Stimulated activated CD8-positive, alpha-beta memory T cell treated with anti-CD3 and anti-CD28 coated beads, Interleukin-4, amount 100 ng/mL, for 48 hours (primary cell): ENCODE data around the gene PIAS2.
A peak's percentile ranks its signal among the peaks of the same experiment; 100 is the strongest.
"Not testable (repeated sequence)": the region's sequence is repeated elsewhere in the genome, so short reads cannot be mapped to it uniquely, and the experiment has no call there.

Source experiments
- DNase-seq: peaks from one replicate; pipeline ENCODE4 v3.0.0-alpha.2; 2020

Gene PIAS2

DNA sequence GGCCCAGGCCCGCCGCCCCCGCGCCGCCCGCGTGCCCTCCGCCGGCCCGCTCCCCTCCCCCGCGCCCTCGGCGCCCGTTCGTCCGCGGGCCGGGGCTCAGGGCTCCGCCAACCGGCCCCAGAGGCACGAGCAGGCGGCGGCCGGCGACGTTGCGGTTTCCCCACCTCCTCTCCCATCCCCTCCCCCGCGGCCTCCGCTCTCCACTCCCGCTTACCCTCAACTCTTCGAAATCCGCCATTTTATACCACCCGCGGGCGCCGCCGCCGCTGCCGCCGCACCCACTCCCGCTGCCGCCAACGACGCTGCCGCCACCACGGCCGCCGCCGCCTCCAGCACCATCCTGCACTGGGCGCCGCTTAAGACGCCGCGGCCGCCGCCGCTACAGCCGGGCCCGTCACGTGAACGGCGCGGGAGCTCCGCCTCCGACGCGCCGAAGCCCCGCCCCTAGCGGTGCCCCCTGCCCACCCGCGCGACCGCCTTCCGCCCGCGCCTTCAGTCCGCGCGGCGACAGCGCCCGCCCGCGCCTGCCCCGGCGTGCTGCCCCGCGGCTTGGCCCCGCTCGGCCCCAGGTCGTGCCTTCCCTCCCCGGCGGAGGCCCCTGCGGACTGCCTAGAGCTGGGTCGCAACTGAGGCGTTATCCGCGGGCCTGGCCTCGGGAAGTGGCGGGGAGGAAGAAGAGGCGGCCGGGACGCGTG is at the start of gene PIAS2, which contains the start of gene KATNAL2:
TSS of gene PIAS2 (minus strand) at position 400 of the 695 bp plus-strand sequence. CDS start at position 238, 162 bp downstream.
TSS of gene KATNAL2 (plus strand) at position 495 of the 695 bp plus-strand sequence. CDS start 29,271 bp downstream, outside the sequence.
- DNase-seq = peak; percentile 81

DNA sequence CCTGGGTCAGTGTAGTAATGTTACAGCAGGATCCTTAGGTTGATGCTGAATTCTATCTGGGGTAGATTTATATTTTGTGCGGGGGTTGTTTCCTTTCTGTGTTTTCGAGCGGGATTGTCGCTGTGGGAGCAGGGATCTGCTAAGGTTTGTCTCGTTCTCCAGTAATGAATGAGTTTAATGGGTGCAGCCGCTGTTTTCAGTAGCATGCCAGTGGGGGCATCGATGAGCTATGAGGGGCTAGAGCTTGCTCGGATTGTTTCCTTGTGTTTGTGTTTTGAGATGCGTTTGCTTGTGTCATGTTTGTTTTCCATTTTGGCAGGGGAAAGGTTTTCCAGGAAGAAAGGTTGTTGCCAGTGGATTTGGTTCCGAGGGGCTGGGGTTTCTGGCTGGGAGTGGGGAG is 49.0 kb upstream of the PIAS2 start:
- not testable (repeated sequence) for DNase-seq

DNA sequence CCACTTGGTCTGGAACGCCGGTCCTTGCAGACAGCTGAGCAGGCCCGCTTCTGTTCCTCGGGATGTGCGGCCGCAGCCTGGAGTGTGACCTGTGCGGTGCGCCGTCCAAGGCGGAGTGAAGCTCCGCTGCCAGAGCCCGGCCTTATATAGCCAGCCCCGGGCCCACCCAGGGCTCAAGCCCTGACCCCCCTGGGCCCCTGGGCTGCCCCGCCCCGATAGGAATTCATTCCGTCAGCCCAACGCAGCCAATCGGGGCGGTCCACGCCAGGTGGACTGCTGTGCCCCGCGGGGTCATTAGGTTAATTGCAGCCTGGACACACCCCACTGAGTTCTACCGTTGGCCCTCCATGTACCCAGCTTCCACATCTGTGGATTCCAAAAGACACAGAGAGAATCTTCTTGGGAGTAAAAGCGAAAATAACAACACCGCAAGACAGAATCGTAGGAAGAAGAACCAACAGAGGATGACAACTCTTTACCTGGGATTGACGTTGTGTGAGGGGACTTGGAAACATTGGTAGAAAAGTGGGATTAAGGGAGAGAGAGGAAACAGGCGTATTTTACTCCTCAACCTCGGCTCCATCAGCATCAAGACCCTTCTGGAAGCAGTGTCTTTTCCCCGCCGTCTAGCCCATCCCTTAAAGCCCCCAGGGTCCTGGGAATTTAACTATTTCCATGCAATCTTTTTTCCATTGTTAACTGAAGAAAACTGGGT is 47.4 kb upstream of the PIAS2 start:
- not testable (repeated sequence) for DNase-seq

DNA sequence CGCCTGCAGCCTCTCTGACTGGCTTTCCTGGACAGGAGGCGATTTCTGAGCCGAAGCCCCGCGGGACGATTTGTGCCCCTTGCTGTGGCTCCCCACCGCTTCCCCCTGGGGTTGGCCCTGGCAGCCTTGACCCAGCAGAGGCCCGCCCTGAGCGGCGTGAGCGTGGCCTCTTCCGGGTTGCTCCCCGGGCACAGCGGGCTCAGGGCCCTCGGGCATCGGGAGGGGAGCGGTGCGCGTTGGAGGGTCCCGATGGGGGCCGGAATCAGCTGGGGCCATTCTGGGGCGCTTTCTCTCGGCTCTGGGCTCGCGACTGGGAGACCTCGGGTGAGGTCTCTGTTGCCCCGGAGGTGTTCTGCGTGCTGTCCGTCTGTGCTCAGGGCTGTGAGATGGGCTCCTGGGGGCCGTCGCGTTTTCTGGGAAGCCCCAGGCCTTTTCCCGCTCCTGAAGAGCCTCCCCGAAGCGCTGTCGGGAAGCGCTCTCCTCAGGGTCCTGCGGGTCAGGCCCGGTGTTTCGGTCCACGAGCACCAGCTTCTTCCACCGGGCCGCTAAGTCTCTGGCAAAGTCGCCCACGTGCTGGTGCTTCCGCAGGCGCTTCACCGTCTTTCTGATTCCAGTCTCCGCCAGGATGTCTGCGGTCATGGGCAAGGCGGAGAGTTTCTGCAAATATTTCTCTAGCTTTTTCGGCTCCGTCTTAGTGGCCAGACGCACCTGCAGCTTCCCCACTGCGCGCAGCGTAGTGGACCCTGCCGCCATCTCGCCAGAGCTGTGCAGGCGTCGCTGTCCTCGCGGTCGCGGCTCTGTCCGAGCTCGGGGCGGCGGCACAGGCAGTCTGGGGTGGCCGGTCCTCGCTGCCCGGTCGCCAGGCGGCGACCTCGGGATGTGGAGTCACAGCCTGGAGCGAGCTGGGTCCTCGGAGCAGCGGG is 46.6 kb upstream of the PIAS2 start:
- not testable (repeated sequence) for DNase-seq

GRCh38 chr18:46958209-46958608 is 40.9 kb upstream of the PIAS2 start:
- DNase-seq = no peak

DNA sequence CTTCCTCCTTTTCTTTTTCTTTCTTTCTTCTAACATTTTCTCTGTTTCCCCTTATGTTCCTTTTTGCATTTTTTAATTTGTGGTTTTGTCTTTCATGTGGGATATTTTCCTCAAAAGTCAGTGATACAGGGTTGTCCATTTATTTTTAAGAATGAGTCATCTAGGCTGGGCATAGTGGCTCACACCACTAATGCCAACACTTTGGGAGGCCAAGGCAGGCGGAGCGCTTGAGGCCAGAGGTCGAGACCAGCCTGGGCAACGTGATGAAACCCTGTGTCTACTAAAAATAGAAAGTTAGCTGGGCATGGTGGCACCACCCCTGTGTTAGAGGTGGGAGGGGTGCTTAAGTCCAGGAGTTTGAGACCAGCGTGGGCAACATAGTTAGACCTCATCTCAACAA is 35.9 kb upstream of the PIAS2 start:
- DNase-seq = no peak

- no peak for DNase-seq
Measured at GRCh38 chr18:46950064-46950656, 32.9 kb upstream of the PIAS2 start.

DNA sequence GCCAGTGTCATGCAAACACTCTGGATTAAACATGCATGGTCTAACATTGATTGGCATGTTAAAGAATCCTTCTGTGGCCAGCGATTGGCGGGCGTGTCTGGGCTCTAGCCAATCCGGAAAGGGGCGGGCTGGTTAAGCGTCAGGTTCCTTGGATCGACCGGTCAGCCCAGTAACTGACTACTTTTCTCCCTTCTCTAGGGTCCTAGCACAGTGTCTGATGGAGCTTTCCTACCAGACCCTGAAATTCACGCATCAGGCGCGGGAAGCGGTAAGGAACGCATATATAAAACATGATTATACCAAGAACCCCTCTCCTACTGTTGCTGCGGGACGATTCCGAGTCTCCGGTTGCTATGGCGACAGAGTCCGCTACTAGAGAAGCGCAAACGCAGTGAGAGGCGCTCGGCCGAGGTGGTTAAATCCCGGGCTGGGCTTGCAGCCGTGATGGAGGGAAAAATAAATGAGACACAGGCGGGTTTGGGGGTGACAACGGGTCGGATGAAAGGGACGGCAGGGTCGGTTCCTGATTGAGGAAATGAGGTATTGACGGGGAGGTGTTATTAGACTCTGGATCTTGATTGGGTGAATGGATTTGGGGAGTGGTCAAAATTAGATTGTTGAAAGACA is 29.5 kb upstream of the PIAS2 start:
- DNase-seq = peak; percentile 77

DNA sequence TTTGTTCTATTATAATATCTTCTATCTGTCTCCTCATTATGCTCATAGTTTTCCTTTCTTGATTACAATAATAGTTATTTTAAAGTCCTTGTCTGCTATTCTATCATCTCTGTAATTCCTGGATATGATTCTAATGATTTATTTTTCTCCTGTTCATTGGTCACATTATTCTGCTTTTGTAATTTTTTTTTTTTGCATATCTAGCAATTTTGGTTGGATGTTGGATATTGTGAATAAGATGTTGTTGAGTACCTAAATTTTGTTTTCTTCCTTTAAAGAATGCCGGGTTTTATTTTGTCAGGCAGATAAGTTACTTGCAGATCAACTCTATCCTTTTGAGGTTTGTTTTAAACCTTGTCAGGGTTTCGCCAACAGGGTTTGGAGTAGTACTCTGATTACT is 25.3 kb upstream of the PIAS2 start:
- no peak for DNase-seq

GRCh38 chr18:46939998-46940571 is 22.8 kb upstream of the PIAS2 start:
- no peak for DNase-seq

GRCh38 chr18:46939337-46939963 is 22.1 kb upstream of the PIAS2 start:
- no peak for DNase-seq

DNA sequence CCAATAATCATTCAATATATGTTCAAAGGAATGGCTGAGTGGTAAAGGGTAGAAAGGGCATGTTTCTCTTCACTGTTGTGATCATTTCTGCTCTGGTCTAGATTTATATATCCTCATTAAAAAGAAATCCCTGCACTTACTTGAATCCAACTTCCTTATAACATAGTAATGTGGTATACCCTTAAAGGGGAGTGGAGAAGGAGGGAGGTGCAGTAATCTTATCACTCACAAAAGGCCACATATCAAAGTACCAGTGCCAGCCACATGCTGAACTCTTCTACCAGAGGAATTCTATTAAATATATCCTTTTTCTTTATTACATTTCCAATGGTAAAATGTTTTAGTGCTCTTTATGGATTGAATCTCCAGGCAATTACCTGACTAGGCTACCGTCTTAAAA is 3.3 kb upstream of the PIAS2 start:
- DNase-seq = no peak

- no peak for DNase-seq
Measured at GRCh38 chr18:46920067-46920466, 2.8 kb upstream of the PIAS2 start.

DNA sequence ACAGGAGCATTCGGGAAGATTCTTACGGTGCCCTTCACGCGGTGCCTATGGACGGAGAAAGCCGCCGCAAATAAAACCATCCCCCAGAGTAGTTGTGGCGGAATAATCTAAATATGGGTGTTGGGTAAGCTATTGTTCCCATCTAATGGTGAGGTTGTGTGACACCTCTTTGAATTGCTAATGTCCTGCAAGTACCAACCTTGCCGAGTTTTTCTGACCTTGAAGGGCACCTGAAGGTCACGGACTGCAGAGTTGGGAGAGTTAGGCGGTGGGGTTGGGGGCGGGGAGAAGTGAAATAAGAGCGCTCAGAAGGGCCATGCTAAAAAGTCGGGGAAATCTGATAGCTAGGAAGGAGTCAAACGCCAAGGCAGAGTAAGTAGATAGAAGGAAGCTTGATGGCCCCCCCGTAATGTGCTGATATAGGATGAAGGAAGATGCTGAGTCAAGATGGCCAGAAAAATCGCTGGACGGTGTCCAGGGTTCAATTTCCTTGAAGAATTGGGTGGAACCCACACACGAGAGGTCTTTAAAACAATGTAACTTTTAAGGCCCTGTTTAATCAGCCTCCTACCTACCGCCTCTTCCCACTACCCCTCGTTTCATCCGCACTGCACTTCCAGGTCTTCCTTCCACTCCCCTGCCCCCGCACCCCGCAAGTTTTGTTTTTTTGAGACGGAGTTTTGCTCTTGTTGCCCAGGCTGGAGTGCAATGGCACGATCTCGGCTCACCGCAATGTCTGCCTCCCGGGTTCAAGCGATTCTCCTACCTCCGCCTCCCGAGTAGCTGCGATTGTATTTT is 695 bp upstream of the PIAS2 start:
- peak; percentile 44 for DNase-seq

- peak; percentile 50 for DNase-seq
Measured at GRCh38 chr18:46916551-46917107, 678 bp downstream of the PIAS2 start.

DNA sequence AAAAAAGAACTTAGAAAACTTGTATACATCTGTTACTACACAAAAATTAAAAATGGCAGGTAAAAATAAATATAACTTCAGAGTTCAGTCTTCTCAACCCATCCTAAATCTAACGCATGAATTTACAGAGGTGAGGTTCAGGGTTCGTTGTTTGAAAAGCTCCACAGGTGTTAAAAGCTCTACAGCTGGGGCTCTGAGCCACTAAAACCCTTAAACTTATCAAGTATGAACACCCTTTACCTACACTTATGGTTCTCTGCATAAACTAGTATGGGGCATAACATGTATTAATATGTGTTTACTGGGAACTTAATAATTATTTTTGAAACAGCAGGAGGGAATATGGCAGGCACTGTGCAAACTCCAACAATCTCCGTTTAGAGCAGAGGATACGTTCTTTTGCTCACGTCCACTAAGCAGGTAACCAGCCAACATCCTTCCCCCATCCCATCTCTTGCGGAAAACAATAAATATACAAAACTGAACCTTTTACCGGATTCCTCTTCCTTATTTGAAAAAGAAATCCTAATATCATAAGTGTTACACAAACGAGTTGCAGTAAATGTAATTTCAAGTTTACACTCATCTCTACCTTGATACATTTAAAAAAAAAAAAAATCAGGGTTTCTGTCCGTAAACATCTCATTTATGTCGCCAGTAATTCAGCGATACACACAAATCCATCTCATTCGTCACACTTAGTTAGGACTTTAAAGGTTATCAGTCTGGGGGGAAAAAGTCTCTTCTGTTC is 1.3 kb downstream of the PIAS2 start:
- DNase-seq = no peak

- DNase-seq = no peak
Measured at GRCh38 chr18:46910856-46911255, 6.5 kb downstream of the PIAS2 start.

GRCh38 chr18:46909497-46909896 is 7.8 kb downstream of the PIAS2 start:
- no peak for DNase-seq

DNA sequence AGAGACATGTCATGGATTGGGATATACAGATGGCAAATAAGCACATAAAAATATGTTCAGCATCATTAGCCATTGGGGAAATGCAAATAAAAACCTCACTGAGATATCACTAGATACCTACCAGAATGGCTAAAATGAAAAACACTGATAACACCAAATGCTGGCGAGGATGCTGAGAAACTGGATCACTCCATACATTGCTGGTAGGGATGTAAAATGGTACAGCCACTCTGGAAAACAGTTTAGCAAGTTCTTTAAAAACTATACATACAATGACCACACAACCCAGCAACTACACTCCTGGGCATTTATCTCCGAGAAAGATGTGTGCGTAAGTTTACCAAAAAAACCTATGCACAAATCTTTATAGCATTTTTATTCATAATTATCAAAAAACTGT is 13.9 kb downstream of the PIAS2 start:
- no peak for DNase-seq
